Neural progenitor cell (in vitro differentiated cells): ENCODE data around the gene NT5DC3. TPM values are rescaled to one million over a fixed set of nuclear protein-coding genes. Genes with fewer than 3 reads are reported as not detected.

Experiments used
- DNase-seq: peaks from one replicate; pipeline ENCODE4 v3.0.0-alpha.2; 2016; ENCODE audit warnings: low spot score
- H2AFZ ChIP-seq: fragments of 200-600 bp; sonication (generic); replicated peaks from 2 replicates; pipeline ENCODE4 v1.6.1; 2016; ENCODE audit warnings: antibody characterized with exemption
- H3F3A ChIP-seq: fragments of 200-600 bp; sonication (generic); 2 replicates; pipeline ENCODE4 v1.6.1; 2016; ENCODE audit warnings: antibody characterized with exemption, low read depth
- H3K27ac ChIP-seq: fragments of 200-600 bp; sonication (generic); 2 replicates; pipeline ENCODE4 v1.5.1; 2016; ENCODE audit warnings: mild to moderate bottlenecking
- H3K27me3 ChIP-seq: fragments of 200-600 bp; sonication (generic); 2 replicates; pipeline ENCODE4 v1.6.1; 2016; ENCODE audit warnings: mild to moderate bottlenecking, moderate library complexity
- H3K36me3 ChIP-seq: fragments of 200-600 bp; sonication (generic); 2 replicates; pipeline ENCODE4 v1.5.1; 2016
- H3K4me1 ChIP-seq: fragments of 200-600 bp; sonication (generic); 2 replicates; pipeline ENCODE4 v1.6.1; 2016; ENCODE audit warnings: mixed run types
- H3K4me2 ChIP-seq: fragments of 200-600 bp; sonication (generic); 2 replicates; pipeline ENCODE4 v1.6.1; 2016
- H3K4me3 ChIP-seq: fragments of 200-600 bp; sonication (generic); 2 replicates; pipeline ENCODE4 v1.5.1; 2016
- H3K79me2 ChIP-seq: fragments of 200-600 bp; sonication (generic); 2 replicates; pipeline ENCODE4 v1.6.1; 2016; ENCODE audit warnings: low read depth
- H3K9ac ChIP-seq: fragments of 200-600 bp; sonication (generic); 2 replicates; pipeline ENCODE4 v1.6.1; 2016
- H3K9me3 ChIP-seq: fragments of 200-600 bp; sonication (generic); 2 replicates; pipeline ENCODE4 v1.5.1; 2016; ENCODE audit warnings: low read depth
- H4K20me1 ChIP-seq: fragments of 200-600 bp; sonication (generic); 2 replicates; pipeline ENCODE4 v1.6.1; 2016; ENCODE audit warnings: low read depth
- H3K27ac Mint-ChIP-seq: 3 replicates; pipeline ENCODE4 v1.8.0; 2021; ENCODE audit warnings: mixed read lengths
- H3K27me3 Mint-ChIP-seq: 2 replicates; pipeline ENCODE4 v1.8.0; 2022; ENCODE audit warnings: low read depth, mild to moderate bottlenecking, inconsistent platforms, moderate library complexity, mixed read lengths; ENCODE audit not compliant: insufficient read depth
- H3K36me3 Mint-ChIP-seq: 3 replicates; pipeline ENCODE4 v1.8.0; 2021; ENCODE audit warnings: mixed read lengths
- H3K4me1 Mint-ChIP-seq: 3 replicates; pipeline ENCODE4 v1.8.0; 2021; ENCODE audit warnings: mixed read lengths
- H3K4me3 Mint-ChIP-seq: 3 replicates; pipeline ENCODE4 v1.8.0; 2021; ENCODE audit warnings: mild to moderate bottlenecking, moderate library complexity, mixed read lengths
- H3K9me3 Mint-ChIP-seq: 3 replicates; pipeline ENCODE4 v1.8.0; 2020; ENCODE audit warnings: mixed read lengths
- EZH2 ChIP-seq: fragments of 200-600 bp; sonication (generic); IDR thresholded peaks from 2 replicates; pipeline ENCODE4 v1.6.1; 2017; ENCODE audit warnings: antibody characterized with exemption, mild to moderate bottlenecking, moderate library complexity
- EZH2phosphoT487 ChIP-seq: fragments of 200-600 bp; sonication (generic); IDR thresholded peaks from 2 replicates; pipeline ENCODE4 v1.6.1; 2017; ENCODE audit warnings: antibody characterized with exemption
- total RNA-seq: library from RNA; depleted of rRNA; stranded (reverse); fragments of >200 nt; gene quantifications from 2 replicates; pipeline ENCODE4 v1.2.3, GENCODE V29; 2015; ENCODE audit warnings: low replicate concordance
- TF ChIP-seq, protein P1 (sequence below): fragments of 200-600 bp; sonication (generic); IDR thresholded peaks from 2 replicates; pipeline ENCODE4 v1.5.1; 2017; ENCODE audit warnings: antibody characterized with exemption, mild to moderate bottlenecking

Gene NT5DC3
- total RNA-seq, 1 donor from 2014 or later, result 3.1 TPM

DNA sequence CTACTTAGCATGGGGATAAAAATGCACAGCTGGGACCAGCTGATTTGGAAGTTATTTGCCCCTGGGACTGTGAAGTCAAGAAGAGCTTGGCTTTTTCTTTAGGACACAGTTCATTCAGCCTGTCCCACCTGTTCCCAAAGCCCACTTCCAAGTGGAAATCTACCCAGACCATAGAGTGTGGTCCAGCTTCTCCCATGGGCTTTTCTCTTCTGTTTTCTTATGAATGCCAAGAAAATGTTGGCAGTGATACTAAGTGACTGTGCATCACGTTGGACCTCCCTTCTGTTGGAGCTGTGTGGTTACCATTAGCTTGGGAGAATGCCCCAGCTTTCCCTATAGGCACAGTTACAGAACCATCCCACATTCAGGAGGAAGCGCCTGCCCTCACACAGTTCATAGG, 89.4 kb downstream of the NT5DC3 start:
- Histone ChIP-seq H3K27ac (no peak overlapping the region), H3K27me3 (no peaks in the 10 kb centered on the region)

DNA sequence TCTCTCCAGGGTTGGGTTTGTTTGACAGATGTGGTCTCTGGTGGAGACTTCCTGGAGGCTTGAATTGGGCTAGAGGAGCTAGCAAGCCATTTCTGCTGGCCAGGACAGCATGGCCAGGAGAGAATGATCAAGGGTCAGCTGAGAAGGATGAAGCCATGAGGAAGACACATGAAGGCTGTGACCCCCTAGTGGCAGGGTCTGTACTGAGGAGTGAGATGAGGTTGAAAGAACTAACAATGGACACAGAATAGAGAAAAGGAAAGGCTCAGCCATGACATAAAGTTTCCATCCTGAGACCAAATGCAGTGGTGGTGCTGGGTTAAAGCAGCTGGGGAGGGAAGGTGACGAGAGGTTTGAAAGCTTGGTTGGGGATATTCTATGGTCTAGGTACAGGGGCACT, 89.9 kb downstream of the NT5DC3 start:
- no peaks in the 10 kb centered on the region for H3K79me2 ChIP-seq
- no peaks in the 10 kb centered on the region for H4K20me1 ChIP-seq
- H3K4me3 ChIP-seq, result no peak overlapping the region
- no peaks in the 10 kb centered on the region for H3F3A ChIP-seq
- H3K4me3 Mint-ChIP-seq, result no peak overlapping the region
- TF ChIP-seq EZH2, result no peak
- TF ChIP-seq, protein P1, sequence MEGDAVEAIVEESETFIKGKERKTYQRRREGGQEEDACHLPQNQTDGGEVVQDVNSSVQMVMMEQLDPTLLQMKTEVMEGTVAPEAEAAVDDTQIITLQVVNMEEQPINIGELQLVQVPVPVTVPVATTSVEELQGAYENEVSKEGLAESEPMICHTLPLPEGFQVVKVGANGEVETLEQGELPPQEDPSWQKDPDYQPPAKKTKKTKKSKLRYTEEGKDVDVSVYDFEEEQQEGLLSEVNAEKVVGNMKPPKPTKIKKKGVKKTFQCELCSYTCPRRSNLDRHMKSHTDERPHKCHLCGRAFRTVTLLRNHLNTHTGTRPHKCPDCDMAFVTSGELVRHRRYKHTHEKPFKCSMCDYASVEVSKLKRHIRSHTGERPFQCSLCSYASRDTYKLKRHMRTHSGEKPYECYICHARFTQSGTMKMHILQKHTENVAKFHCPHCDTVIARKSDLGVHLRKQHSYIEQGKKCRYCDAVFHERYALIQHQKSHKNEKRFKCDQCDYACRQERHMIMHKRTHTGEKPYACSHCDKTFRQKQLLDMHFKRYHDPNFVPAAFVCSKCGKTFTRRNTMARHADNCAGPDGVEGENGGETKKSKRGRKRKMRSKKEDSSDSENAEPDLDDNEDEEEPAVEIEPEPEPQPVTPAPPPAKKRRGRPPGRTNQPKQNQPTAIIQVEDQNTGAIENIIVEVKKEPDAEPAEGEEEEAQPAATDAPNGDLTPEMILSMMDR, result no peak
- TF ChIP-seq EZH2phosphoT487, result no peak
- DNase-seq, result peak; percentile 24
- H3K9ac ChIP-seq, result no peak overlapping the region
- H3K27me3 Mint-ChIP-seq, result peaks cover 2% of the 10 kb centered on the region
- H3K27ac Mint-ChIP-seq, result no peak overlapping the region
- no peak overlapping the region for H3K4me2 ChIP-seq
- H2AFZ ChIP-seq, result no peak overlapping the region
- H3K36me3 ChIP-seq, result no peaks in the 10 kb centered on the region
- no peak overlapping the region for H3K27ac ChIP-seq
- H3K4me1 Mint-ChIP-seq, result no peaks in the 10 kb centered on the region
- no peaks in the 10 kb centered on the region for H3K4me1 ChIP-seq
- no peaks in the 10 kb centered on the region for H3K9me3 Mint-ChIP-seq
- no peaks in the 10 kb centered on the region for H3K36me3 Mint-ChIP-seq
- H3K27me3 ChIP-seq, result no peaks in the 10 kb centered on the region
- H3K9me3 ChIP-seq, result no peaks in the 10 kb centered on the region

More for the DNA sequence above, 89.4 kb downstream of the NT5DC3 start:
- Mint-ChIP-seq H3K27me3 (peaks cover 1% of the 10 kb centered on the region), H3K36me3 (no peaks in the 10 kb centered on the region), H3K9me3 (no peaks in the 10 kb centered on the region), H3K27ac (no peak overlapping the region), H3K4me1 (no peaks in the 10 kb centered on the region), H3K4me3 (no peak overlapping the region)
- no peak overlapping the region for H2AFZ ChIP-seq
- H3K79me2 ChIP-seq, result no peaks in the 10 kb centered on the region
- no peak for DNase-seq
- no peak for TF ChIP-seq EZH2
- no peak for TF ChIP-seq EZH2phosphoT487
- TF ChIP-seq, protein P1, result no peak
- no peaks in the 10 kb centered on the region for H3K9me3 ChIP-seq
- no peak overlapping the region for H3K9ac ChIP-seq
- no peaks in the 10 kb centered on the region for H3K4me1 ChIP-seq
- H3F3A ChIP-seq, result no peaks in the 10 kb centered on the region
- no peak overlapping the region for H3K4me3 ChIP-seq
- no peaks in the 10 kb centered on the region for H3K36me3 ChIP-seq
- H3K4me2 ChIP-seq, result no peak overlapping the region
- H4K20me1 ChIP-seq, result no peaks in the 10 kb centered on the region

DNA sequence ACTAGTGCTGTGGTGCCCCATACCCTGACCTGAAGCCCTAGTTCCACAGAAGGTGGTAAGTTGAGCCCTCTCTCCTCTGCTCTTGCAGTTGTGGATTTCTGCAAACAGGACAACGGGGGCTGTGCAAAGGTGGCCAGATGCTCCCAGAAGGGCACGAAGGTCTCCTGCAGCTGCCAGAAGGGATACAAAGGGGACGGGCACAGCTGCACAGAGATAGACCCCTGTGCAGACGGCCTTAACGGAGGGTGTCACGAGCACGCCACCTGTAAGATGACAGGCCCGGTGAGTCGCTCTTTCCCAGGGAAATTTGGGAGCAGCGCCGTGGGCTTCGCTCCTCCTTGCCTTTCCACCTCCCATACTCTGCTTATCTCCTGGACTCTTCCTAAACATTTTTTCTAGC, 92.2 kb downstream of the NT5DC3 start:
- Histone ChIP-seq H2AFZ (no peak overlapping the region), H3K4me3 (no peak overlapping the region), H3K27me3 (no peaks in the 10 kb centered on the region), H3K4me2 (no peak overlapping the region), H3K36me3 (no peaks in the 10 kb centered on the region), H3F3A (no peaks in the 10 kb centered on the region), H3K27ac (no peak overlapping the region), H4K20me1 (no peaks in the 10 kb centered on the region), H3K9ac (no peak overlapping the region), H3K4me1 (no peaks in the 10 kb centered on the region), H3K79me2 (no peaks in the 10 kb centered on the region), H3K9me3 (no peaks in the 10 kb centered on the region)
- Mint-ChIP-seq H3K27ac (no peak overlapping the region), H3K4me3 (no peak overlapping the region), H3K27me3 (peaks cover 2% of the 10 kb centered on the region), H3K4me1 (no peaks in the 10 kb centered on the region), H3K9me3 (no peaks in the 10 kb centered on the region), H3K36me3 (no peaks in the 10 kb centered on the region)
- TF ChIP-seq EZH2, result no peak
- TF ChIP-seq EZH2phosphoT487, result no peak
- TF ChIP-seq, protein P1, result no peak
- no peak for DNase-seq
